Endothelial cell of hepatic sinusoid (primary cell): Measurements from ENCODE around the gene OSBP2.

Source experiments
- in situ Hi-C: cut with HindIII; loops from 2 replicates; pipeline ENCODE4 v1.10.0; 2017; ENCODE audit warnings: low sequenced_read_pairs

OSBP2 gene

DNA sequence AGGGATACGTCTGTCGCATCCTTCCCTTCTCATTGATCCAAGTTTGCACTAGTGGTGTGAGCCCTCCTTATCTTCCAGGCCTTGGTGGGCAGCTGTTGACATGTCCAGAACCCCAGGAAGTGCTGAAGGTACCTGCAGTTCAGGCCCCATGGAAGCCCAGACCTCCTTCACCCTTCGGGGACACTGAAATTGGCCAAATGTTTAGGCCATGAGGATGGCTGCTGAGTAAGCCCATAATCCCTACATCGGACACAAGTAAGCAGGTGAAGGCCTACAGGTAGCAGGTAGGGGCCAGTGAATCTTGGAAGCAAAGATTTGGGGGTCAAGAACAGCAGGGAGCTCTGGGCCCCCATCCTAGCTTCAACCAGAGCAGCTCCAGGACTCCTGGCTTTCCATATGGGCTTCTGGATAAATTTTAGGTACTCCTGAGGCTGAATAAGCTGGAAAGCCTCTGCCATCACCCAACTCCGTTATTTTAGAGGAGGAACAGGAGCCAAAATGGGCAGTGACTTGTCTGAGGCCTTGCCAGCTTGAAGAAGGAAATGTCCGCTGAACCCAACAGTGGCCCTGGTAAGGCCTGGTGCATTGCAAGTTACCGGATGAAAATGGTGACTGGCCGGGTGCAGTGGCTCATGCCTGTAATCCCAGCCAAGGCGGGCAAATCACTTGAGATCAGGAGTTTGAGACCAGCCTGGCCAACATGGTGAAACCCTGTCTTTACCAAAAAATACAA is 228.7 kb downstream of the OSBP2 start:
- in situ Hi-C loops = no loop called here

DNA sequence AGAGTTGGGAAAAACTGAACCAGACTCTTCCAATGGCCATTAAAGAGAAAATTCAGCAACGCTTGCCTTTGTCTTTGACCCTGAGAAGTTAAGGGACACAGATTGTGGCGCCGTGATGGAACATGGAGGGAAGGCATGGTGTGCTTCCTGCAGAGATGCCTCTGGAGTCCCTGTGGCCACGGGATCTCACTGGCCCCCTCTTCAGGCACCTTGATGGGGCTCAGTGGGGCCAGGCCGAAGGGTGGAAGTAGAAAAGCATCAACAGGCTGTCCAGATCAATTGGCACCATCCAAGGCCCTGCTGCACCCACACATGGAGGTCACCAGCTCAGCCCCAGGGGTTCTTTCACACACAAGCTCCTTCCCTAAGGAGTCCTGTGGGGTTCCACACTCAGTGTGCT is 231.0 kb downstream of the OSBP2 start:
- in situ Hi-C loops = loop anchor here (25.0 kb wide), 1 partner anchor 163 kb away; no protein-coding TSS in a partner anchor

DNA sequence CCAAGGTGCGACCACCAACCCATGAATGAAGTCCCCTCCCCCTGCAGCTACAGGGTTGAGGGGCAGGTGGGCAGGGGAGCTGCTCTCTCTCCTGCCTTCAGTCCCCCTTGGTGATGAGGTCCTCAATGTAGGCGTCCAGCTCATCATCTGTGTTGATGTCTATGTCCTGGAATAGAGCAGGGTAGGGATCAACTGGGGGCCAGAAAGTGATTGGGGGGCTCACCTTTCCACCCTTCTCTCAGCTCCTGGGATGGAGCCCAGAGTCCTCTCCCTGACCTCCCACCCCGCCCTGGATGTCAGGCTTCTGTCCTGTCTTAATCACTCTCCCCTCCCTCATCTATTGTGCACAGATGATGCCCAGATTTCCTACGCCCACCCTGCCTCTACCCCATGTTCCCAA is 232.0 kb downstream of the OSBP2 start:
- in situ Hi-C loops = loop anchor here (25.0 kb wide), 1 partner anchor 164 kb away; no protein-coding TSS in a partner anchor

DNA sequence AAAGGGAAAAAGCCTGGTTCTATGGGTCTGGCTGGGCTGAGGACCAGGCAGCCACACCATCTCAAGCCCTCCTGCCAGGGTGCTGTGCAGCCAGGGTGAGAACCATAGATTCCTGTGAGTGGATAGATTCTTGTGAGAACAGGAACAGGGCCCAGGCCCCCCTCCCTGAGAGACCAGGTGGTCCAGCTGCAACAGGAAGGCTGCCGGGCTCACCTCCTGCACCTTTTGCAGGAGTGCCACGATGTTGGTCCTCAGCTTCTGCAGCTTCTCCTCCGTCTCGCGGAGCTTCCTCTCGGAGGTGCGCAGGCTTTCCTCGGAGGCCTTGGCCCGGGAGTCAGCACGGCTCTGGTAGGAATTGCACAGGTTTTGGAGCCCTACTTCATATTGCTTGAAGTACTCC is 233.1 kb downstream of the OSBP2 start:
- in situ Hi-C loops = loop anchor here (25.0 kb wide), 1 partner anchor 166 kb away; no protein-coding TSS in a partner anchor

DNA sequence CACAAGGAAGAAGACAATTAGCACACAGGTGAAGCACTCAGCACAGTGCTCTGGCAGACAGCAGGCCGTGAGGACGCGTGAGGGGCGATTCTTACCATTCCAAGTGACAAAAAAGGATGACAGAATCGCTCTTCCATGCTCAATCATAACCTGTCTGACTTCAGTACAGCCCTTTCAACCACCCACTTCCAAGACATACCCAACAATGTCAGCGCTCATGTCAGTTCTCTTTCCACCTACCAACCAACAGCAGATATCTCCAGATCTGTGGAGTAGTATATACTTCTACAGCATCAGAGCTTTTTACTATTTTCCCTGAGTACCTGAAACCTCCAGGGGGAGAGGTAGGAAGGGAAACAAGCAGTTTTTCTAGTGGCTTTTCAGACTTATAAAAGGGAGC is 233.7 kb downstream of the OSBP2 start:
- in situ Hi-C loops = loop anchor here (25.0 kb wide), 1 partner anchor 166 kb away; no protein-coding TSS in a partner anchor

DNA sequence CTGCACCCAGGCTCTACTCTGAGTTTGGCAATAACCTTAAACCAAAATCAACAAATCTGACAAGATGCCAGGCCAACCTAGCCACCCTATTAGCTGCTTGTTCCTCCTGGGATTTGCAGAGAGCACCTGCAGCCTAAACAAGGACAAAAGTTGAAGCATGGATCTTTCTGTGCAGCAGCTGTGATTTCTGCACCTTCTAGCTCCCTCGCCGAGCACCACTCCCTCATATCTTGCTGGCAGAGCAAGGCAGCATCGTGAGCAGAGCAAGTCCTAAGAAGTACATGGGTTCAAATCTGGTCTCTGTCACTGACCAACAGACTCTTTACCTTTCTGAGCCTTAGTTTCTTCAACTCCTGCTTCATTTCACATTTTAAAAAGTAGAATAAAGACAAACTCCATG is 235.6 kb downstream of the OSBP2 start:
- in situ Hi-C loops = loop anchor here (5.0 to 25.0 kb wide), 2 partner anchors 98 to 168 kb away; no protein-coding TSS in a partner anchor

DNA sequence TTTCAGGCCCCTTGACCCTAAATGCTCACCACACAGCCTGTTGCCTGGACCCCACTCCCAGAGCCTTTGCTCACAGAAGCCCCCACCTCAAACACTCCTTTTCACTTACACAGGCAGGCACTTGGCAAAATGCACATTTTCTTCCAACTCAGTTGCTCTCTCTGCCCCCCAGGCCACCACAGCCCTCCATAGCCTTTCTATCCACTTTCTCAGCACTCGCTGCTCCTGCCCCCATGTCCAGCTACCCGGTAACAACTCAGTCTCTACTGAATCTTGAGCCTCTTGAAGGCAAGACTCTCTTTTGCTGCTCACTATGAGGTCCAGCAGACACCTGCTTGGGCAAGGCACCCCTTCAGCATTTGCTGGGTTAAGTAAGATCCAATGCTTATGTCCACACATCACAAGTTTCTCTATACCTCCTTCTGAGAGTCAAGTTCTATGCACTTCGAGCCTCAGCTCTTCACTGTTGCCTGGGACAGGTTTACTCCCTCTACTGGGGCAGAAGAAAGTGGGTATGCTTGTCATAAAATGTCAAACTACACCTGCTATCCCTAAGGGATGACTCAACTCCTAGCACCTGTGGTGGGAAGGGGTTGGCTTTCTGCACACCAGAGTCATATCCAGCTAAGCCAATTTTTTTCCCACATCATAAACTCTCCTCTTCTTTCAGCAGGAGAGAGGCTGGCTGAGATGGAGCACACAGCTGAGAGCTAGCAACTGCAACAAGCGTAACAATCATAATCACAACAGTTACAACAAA is 237.0 kb downstream of the OSBP2 start:
- in situ Hi-C loops = loop anchor here (5.0 to 25.0 kb wide), 2 partner anchors 99 to 169 kb away; no protein-coding TSS in a partner anchor

DNA sequence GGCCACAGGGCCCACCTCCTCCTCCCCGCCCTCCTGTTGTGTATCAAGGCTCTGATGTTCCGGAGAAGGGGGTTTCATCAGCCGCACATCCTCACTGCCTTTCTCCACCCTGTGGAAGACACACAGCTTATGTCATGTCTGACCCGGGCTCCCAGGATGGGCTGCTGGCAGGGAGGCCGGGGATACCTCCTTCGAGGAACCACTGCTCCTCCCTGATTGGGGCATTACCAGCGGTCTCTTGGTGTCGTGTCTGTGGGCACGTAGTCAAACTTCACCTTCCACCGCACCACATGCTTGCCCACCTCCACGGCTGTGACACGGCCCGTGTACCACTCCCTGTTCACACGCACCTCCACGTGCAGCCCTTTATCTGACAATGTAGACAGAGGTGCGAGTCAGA is 238.0 kb downstream of the OSBP2 start:
- in situ Hi-C loops = loop anchor here (5.0 to 25.0 kb wide), 2 partner anchors 100 to 170 kb away; no protein-coding TSS in a partner anchor

DNA sequence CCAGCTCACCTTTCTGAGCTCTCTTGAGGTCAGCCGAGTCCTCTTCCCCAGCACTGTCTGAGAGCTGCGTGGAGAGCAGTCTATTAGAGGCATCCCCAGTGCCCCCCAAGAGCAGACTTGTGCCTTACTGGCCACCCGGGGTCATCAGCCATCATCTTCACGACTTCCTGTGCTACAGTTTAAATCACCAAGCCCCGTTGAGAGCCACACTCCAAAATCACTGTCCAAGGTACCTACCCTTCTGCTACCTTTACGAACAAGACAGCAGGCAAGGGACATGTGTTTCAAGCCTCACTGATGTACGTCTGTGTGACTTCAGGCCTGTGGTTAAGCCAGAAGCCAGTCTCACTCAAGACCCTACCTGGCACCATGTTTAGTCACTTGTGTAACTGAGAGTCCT is 238.8 kb downstream of the OSBP2 start:
- in situ Hi-C loops = loop anchor here (5.0 to 25.0 kb wide), 2 partner anchors 101 to 171 kb away; no protein-coding TSS in a partner anchor

DNA sequence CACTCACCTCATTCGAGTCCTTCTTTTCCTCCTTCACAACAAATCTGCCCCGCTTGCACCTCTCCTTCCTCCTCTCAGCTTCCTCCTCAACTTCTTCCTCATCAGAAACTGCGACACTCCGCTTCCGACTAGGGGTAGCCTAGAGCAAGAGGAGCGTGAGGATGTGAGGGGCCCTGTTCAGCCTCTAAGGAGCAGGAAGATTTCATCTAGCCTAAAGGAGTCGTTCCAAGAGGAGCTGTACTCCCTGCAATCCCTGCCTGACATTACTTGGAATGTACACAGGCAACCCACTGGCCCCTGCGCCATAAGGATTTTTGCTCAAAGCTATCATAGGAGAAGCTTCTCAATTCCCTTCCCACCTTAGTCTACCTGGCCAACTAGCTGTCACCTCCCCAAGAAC is 239.4 kb downstream of the OSBP2 start:
- in situ Hi-C loops = loop anchor here (5.0 to 25.0 kb wide), 2 partner anchors 102 to 172 kb away; no protein-coding TSS in a partner anchor

DNA sequence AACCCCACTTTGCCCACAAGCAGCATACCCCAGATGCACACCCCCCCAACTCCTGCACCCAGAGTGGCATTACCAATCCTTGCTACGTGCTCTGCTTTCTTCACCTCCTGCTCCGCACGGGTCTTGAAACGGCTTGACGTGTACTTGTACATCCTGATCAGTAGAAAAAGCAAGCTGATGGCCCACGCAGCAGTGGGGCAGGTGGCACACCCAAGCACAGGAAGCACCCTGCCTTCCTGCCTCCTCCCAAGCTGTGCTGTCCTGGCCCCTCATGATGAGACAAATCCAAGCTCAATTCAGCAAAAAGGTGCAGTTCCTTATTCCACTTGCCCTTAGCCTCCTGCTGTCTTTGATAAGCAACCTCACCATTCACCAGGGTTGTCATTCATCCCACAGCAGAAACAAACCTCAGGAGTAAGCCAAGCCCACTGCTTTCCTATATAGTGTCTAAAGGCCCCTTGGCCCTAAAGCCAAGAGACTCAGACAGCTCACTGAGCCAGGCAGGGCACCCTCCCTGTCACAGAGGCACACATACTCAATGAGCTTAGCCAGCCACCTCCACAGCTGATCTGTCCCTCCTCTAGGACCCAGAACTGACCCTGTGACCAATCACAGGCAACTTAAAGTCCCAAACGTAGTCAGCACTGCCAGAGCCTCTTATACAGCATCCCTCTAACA is 246.2 kb downstream of the OSBP2 start:
- in situ Hi-C loops = loop anchor here (25.0 kb wide), 1 partner anchor 179 kb away; no protein-coding TSS in a partner anchor

DNA sequence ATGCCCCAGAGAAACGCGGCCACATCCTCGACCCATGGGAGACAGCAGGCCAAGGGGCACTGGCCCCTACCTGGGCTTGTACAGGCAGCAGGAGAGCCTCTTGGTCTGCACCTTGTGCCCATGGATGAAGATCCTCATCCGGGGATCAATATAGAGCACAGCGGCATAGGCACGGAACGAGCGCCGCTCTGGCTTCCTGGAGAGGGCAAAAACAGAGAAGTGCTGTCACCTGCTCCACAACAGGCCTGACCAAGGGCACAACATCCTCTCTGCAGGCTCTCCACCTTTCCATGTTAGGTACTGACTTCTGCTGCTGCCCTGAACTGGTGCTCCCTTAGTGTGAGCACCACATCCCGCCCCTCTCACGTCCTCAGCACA is 246.7 kb downstream of the OSBP2 start:
- in situ Hi-C loops = loop anchor here (25.0 kb wide), 1 partner anchor 179 kb away; no protein-coding TSS in a partner anchor

DNA sequence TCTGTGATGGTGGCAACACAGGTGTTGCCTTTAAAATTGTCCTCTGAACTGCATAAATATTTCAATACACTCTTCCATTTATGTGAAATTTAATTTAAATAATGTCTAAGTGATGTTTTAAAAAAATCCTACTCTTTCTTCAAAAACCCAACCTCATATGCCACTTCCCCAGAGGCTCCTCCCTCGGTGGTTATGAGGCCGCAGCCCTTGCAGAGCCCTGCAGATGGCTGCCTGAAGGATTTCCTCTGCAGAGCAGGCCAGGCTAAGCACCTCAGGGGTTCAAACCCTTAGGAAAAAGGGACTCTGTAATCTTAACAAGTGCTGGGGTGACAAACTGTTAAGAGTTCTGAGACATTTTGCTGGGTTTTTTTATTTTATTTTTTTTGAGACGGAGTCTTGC is 248.7 kb downstream of the OSBP2 start:
- in situ Hi-C loops = loop anchor here (25.0 kb wide), 1 partner anchor 181 kb away; no protein-coding TSS in a partner anchor

DNA sequence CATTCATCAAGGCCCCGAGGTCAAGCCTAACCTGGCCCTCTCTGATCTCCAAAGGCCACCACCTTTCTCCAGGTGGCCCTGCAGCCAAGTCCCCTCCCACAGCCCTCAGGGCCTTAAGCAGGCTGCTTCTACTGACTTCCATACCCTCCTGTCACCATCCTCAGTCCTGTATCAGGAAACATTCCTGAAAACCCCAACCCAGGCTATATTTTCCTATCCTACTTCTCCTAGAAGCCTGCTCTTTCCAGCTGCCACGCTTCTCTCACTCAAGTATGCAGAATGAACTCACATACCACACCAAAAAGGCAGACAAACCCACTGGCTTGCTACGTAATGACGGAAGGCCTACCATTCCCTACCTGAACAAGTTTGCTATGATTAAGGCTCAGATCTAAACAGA is 250.3 kb downstream of the OSBP2 start:
- in situ Hi-C loops = loop anchor here (25.0 kb wide), 1 partner anchor 183 kb away; no protein-coding TSS in a partner anchor

DNA sequence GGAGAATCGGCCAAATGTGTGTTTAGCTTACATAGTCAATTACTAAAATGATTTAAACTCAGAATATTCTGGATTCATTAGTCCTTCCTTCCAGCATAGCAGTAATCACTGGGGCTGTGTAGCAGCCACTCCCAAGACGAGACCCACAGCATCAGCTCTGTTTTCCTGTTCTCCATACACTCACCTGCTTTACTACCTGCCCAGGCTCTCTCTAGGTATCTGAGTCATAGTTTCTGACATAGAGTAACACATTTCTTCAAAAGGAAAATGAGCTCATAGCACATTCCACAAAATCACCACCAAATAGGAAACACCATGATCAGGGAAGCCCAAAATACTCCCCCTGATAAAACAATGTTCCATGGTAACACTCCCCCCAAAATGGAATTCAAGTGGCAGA is 251.0 kb downstream of the OSBP2 start:
- in situ Hi-C loops = loop anchor here (25.0 kb wide), 1 partner anchor 183 kb away; no protein-coding TSS in a partner anchor

DNA sequence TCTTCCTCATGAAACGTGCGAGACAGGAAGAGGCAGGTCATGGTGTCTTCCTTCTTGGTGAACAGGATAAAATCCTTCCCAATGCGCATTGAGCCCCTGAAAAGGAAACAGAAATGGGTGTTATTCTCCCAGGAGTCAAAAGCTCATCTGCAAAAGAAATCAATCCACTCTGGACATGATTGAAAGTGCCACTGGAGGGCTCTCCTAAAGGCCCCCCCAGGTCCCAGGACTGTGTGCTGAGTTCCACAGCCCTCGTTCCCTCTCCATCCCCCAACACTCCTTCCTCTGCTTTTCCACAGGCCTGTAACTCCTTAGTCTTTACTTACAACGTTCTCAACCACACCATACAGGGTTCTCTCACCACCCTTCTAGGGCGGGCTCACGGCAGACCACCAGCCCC is 251.7 kb downstream of the OSBP2 start:
- in situ Hi-C loops = loop anchor here (25.0 kb wide), 1 partner anchor 184 kb away; no protein-coding TSS in a partner anchor

DNA sequence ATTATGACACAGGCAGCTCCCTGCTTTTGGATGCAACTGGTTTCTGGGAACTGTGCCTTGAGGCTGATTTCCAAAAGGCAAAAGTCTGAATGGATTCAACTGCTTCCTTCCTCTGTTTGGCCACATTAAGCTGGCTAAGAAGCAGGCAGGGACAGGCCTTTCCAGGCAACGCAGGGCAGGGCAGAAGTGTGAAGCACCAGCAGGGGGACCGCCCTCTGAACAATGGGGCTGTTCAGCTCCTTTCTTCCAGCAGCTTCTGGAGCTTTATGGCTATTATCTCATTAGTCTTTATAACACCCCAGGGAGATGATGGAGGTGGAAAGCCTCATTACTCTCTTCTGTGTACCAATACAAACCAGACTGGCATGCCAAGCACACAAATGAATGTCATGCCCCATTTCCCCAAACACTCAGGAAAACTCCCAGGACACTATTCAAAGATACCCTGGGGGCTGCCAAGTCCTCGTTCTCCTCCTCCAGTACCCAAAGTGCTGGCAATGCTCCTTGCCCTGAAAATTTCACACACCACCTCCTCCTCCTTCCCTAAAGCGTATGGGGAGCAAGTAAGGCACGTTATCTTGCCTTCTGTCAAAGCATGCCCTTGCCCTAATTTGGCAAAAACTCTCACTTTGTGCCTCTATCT is 252.6 kb downstream of the OSBP2 start:
- in situ Hi-C loops = loop anchor here (25.0 kb wide), 1 partner anchor 185 kb away; no protein-coding TSS in a partner anchor

DNA sequence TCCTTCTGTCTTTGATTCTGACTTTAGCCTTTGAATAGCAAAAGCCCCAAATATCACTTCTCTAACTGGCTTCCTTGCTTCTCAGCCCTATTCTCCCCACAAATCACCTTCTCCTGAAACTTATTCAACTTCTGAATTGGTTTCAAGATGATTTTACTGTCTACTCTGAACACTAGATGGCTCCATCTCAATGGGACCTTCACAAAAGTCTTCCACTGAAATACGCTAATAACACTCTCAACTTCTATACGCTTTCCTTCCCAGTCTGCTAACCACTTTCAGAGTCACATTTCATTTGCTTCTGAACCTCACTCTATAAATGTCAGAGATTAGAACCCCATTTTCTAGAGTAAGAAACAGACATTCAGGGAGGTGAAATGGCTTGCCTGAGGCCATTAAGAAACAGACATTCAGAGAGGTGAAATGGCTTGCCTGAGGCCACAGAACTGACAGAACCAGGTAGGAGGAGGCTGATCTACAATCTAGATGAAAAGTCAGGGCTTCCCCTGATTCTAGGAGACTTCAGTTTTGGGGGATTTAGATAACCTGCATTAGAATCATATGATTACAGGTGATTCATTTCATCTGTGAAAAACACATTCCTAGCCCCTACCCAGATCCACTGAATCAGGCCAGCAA is 253.3 kb downstream of the OSBP2 start:
- in situ Hi-C loops = loop anchor here (25.0 kb wide), 1 partner anchor 186 kb away; no protein-coding TSS in a partner anchor

DNA sequence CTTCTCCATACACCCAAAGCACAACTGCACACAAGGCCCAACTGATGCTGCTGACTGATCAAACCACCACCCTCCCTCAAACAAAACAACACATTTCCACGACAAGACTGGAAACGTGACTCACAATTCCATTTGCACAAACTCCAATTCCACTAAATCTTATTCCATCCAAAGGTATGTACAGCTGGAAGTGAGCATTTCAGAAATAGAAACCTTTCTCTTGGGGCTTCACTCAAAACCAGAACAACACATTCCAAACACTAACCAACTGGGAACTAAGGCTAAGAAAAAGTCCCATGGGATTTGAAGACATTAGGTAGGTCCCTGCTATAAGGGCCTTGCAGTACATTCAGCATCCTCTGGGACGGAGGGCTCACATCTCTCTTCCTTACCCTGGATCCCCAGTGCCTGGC is 254.3 kb downstream of the OSBP2 start:
- in situ Hi-C loops = loop anchor here (25.0 kb wide), 1 partner anchor 187 kb away; no protein-coding TSS in a partner anchor
